GM12878 (cell line): ENCODE results near the gene MUSTN1.

ENCODE experiments used
- DPF2 ChIP-seq: fragments of 450-650 bp; IDR thresholded peaks from 2 replicates; pipeline ENCODE4 v1.6.1; 2017; ENCODE audit warnings: mild to moderate bottlenecking
- MTA3 ChIP-seq: IDR thresholded peaks from 2 replicates; pipeline ENCODE4 v1.6.1; 2012; ENCODE audit warnings: low read length, inconsistent platforms, borderline replicate concordance
- NR2C1 ChIP-seq: fragments of 450-650 bp; IDR thresholded peaks from 2 replicates; pipeline ENCODE4 v1.6.1; 2017; ENCODE audit warnings: antibody characterized with exemption, mild to moderate bottlenecking, moderate library complexity

DNA sequence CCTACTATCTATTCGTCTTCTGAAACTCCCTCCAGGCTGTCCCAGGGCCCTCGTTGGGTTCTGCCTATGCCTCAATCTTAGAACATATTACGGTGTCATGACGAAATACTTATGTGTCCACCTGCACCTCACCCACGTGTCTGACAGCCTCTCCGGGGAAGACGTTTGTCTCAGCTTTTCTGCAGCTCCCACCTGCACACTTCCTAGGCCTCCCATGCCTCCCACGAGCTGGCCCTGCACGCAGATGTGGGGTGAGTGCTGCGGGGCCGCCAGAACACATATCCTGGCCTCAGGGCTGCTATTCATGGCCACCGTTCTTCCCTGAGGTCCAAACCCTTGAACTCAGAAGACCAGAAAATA is 7.1 kb upstream of the MUSTN1 start:
- TF ChIP-seq DPF2: no peak
- TF ChIP-seq MTA3: no peak
- no peak for TF ChIP-seq NR2C1
